Calu3 (cell line): Measurements from ENCODE around the gene PRR11. TPM values are rescaled to one million over a fixed set of nuclear protein-coding genes. Genes with fewer than 3 reads are reported as not detected.
A peak's percentile ranks its signal among the peaks of the same experiment; 100 is the strongest.

Source experiments
- BruUV-seq: library from RNA; stranded (reverse); fragments of 400-500 nt; replicated peaks from 2 replicates; lab custom pipeline; 2021; lab: Mats Ljungman, UMichigan
- CTCF ChIA-PET: fragments of 300-600 bp; sonication (Branson Sonifier 250); formaldehyde crosslinking; loops from one replicate; lab custom pipeline; 2022; ENCODE audit warnings: antibody characterized with exemption; lab: Charles Lee
- DNase-seq: peaks from one replicate; pipeline ENCODE4 v3.0.0; 2022
- H3K27ac Mint-ChIP-seq: one replicate; pipeline ENCODE4 v1.8.0; 2022; ENCODE audit warnings: mixed read lengths; ENCODE audit not compliant: unreplicated experiment
- H3K27me3 Mint-ChIP-seq: one replicate; pipeline ENCODE4 v1.8.0; 2022; ENCODE audit warnings: mixed read lengths; ENCODE audit not compliant: unreplicated experiment
- H3K36me3 Mint-ChIP-seq: one replicate; pipeline ENCODE4 v1.8.0; 2022; ENCODE audit warnings: mild to moderate bottlenecking, moderate library complexity, mixed read lengths; ENCODE audit not compliant: insufficient read depth, unreplicated experiment
- H3K4me1 Mint-ChIP-seq: one replicate; pipeline ENCODE4 v1.8.0; 2022; ENCODE audit warnings: mild to moderate bottlenecking, low read depth, mixed read lengths; ENCODE audit not compliant: unreplicated experiment
- H3K4me3 Mint-ChIP-seq: one replicate; pipeline ENCODE4 v1.8.0; 2022; ENCODE audit warnings: mild to moderate bottlenecking, low read depth, moderate library complexity, mixed read lengths; ENCODE audit not compliant: unreplicated experiment
- H3K9me3 Mint-ChIP-seq: one replicate; pipeline ENCODE4 v1.8.0; 2022; ENCODE audit warnings: low read depth, mixed read lengths; ENCODE audit not compliant: unreplicated experiment
- intact Hi-C: fragments of 100-400 bp; cut with micrococcal nuclease; formaldehyde crosslinking; loops from one replicate; pipeline ENCODE4 v1.10.0; 2022; ENCODE audit not compliant: unreplicated experiment
- total RNA-seq: library from RNA; stranded (reverse); gene quantifications from 2 replicates; pipeline ENCODE4 v1.2.3, GENCODE V29; 2022
- TF ChIP-seq, protein P1 (sequence below): fragments of 200-600 bp; IDR thresholded peaks from one replicate; pipeline ENCODE4 v1.8.0; 2022; ENCODE audit warnings: antibody characterized with exemption; ENCODE audit not compliant: unreplicated experiment

Gene PRR11
- total RNA-seq, 1 experiment from 2014 or later: 52.7 TPM

DNA sequence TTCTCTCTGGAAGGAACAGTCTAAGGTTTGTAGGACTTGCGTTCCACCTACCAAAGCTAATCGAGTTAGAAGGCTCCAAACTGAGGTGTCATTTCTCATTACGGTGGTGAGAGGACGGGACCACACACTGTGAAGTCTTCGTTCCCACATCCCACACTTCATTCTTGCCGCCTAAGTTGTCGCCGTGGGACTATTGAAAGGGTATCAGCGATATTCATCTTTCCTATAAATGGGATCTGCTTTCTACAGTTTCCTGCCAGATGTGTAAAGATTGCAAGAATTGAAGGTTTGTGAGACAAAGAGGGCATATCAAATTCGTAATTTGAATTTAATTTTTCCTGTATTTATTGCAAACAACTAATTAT is 48.3 kb upstream of the PRR11 start:
- Mint-ChIP-seq H3K4me3 (peak overlapping the region; percentile 99), H3K27me3 (no peaks in the 10 kb centered on the region), H3K4me1 (no peaks in the 10 kb centered on the region), H3K9me3 (no peaks in the 10 kb centered on the region), H3K36me3 (peaks cover 26% of the 10 kb centered on the region), H3K27ac (peak overlapping the region; percentile 81)
- no peak for DNase-seq
- BruUV-seq: TSS peak; percentile 93
- intact Hi-C loops: loop anchor here (10.0 kb wide), 1 partner anchor 48 kb away; the partner anchor contains the start of genes PRR11 and SKA2
- CTCF ChIA-PET: interaction anchor here (0.5 to 1.7 kb wide), 3 partner anchors 48 to 532 kb away, joined by 3 to 8 read pairs (median 6); partner anchors contain the start of genes PRR11 and SKA2
- TF ChIP-seq, protein P1, sequence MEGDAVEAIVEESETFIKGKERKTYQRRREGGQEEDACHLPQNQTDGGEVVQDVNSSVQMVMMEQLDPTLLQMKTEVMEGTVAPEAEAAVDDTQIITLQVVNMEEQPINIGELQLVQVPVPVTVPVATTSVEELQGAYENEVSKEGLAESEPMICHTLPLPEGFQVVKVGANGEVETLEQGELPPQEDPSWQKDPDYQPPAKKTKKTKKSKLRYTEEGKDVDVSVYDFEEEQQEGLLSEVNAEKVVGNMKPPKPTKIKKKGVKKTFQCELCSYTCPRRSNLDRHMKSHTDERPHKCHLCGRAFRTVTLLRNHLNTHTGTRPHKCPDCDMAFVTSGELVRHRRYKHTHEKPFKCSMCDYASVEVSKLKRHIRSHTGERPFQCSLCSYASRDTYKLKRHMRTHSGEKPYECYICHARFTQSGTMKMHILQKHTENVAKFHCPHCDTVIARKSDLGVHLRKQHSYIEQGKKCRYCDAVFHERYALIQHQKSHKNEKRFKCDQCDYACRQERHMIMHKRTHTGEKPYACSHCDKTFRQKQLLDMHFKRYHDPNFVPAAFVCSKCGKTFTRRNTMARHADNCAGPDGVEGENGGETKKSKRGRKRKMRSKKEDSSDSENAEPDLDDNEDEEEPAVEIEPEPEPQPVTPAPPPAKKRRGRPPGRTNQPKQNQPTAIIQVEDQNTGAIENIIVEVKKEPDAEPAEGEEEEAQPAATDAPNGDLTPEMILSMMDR: no peak

DNA sequence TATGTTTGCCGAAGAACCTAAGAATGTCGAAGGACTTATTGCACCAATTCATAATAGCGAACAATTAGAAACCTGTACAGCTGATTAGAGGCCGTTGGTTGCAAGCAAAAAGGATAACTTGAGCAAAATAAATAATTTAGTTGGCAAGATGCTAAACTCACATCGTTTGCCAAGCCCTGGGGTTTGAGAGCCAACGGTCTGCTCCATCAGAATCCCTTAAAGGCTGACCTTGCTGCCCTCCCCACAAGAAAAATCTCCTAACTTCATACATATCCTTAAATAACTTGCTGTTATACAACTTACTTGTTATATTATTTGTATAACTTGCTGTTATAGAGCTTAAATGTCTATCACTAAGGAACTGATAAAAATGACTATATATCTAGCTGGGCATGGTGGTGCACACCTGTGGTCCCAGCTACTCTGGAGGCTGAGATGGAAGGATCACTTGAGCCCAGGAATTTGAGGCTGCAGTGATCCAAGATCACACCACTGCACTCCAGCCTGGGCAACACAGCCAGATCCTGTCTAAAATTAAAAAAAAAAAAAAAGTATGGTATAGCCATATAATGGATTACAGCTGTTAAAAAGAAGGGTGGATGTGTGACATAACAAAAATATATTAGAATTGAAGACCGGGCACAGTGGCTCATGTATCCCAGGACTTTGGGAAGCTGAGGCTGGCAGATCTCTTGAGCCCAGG is 47.0 kb upstream of the PRR11 start:
- Mint-ChIP-seq H3K4me3 (no peak overlapping the region), H3K36me3 (peaks cover 26% of the 10 kb centered on the region), H3K27ac (no peak overlapping the region), H3K27me3 (no peaks in the 10 kb centered on the region), H3K4me1 (no peaks in the 10 kb centered on the region), H3K9me3 (no peaks in the 10 kb centered on the region)
- no peak for DNase-seq
- CTCF ChIA-PET: interaction anchor here (0.6 kb wide), 1 partner anchor 8 kb away, joined by 3 read pairs; no protein-coding TSS in a partner anchor
- BruUV-seq: no TSS peak
- TF ChIP-seq, protein P1: no peak
- intact Hi-C loops: loop anchor here (10.0 kb wide), 1 partner anchor 46 kb away; the partner anchor contains the start of genes PRR11 and SKA2

DNA sequence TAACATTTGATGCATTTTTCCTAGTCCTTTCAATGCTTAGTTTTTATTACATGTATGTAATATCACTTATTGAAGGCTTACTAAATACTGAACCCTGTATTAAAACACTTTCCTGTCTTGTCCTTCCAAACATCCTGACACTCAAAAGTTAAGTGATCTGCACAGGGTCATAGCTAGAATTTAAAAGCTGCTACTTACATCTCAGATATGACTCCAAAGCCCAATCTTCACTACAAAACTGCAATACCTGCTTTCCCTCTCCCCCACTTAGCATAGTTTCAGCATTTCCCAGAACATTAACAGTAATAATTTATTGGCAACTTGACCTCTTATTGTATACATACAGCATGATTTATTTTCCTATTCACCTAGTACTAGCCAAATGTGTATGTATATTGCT is 44.6 kb upstream of the PRR11 start:
- no peak for DNase-seq
- CTCF ChIA-PET: no interaction called here
- Mint-ChIP-seq H3K27ac (no peak overlapping the region), H3K4me3 (no peak overlapping the region), H3K9me3 (no peaks in the 10 kb centered on the region), H3K36me3 (peaks cover 22% of the 10 kb centered on the region), H3K4me1 (no peaks in the 10 kb centered on the region), H3K27me3 (no peaks in the 10 kb centered on the region)
- no TSS peak for BruUV-seq
- TF ChIP-seq, protein P1: no peak
- intact Hi-C loops: no loop called here

DNA sequence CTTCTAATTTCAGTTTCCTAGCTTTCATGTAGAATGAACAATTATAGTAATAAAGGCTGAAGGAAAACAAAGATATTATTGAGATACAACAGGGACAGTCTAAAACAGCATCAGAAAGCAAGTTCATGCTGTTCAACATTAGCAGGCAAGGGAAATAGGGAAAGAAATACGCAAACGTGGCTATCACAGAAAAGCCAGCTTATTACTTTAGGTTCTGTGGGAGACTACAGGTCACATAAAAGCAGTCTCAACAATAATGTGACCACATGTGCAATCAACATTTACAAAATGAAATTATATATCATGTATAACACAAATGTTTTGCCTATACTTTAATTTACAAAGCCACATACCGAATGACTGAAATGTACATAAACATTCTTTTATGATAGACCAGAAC is 44.0 kb upstream of the PRR11 start:
- Mint-ChIP-seq H3K9me3 (no peaks in the 10 kb centered on the region), H3K36me3 (peaks cover 16% of the 10 kb centered on the region), H3K27ac (no peak overlapping the region), H3K4me3 (no peak overlapping the region), H3K4me1 (no peaks in the 10 kb centered on the region), H3K27me3 (no peaks in the 10 kb centered on the region)
- no TSS peak for BruUV-seq
- TF ChIP-seq, protein P1: no peak
- no peak for DNase-seq
- intact Hi-C loops: no loop called here
- CTCF ChIA-PET: no interaction called here
